H1 (cell line): ENCODE measurements around the gene PRR33. TPM values are rescaled to one million over a fixed set of nuclear protein-coding genes. Genes with fewer than 3 reads are reported as not detected.

Experiments
- CTCF ChIA-PET: fragments of 300-600 bp; sonication (Branson Sonifier 250); formaldehyde crosslinking; loops from one replicate; lab custom pipeline; 2021; ENCODE audit not compliant: partially characterized antibody; lab: Charles Lee
- POLR2A ChIA-PET: fragments of 300-600 bp; sonication (Branson Sonifier 250); formaldehyde crosslinking; loops from one replicate; lab custom pipeline; 2021; ENCODE audit warnings: inconsistent platforms; ENCODE audit not compliant: partially characterized antibody; lab: Charles Lee
- DNase-seq, 2 experiments: peaks; one replicate each; pipeline versions ENCODE4 v3.0.0 to v3.0.0-alpha.2; 2010 to 2022; ENCODE audit warnings: low spot score in 2 of 2, low read depth in 1 of 2, mixed read lengths in 1 of 2
- FAIRE-seq: peaks from 2 replicates; lab custom pipeline; 2011; peaks lifted over from hg19 to GRCh38; lab: Jason Lieb, UNC
- H2AFZ ChIP-seq: 2 replicates; pipeline ENCODE4 v1.8.1; 2012; ENCODE audit warnings: low read length, inconsistent platforms
- H2AK5ac ChIP-seq: 2 replicates; pipeline ENCODE4 v1.6.1; 2013; ENCODE audit warnings: low read depth, low read length
- H2BK120ac ChIP-seq: replicated peaks from 2 replicates; pipeline ENCODE3; 2013; ENCODE audit warnings: low read depth, low read length, inconsistent platforms
- H2BK12ac ChIP-seq: 2 replicates; pipeline ENCODE4 v1.6.1; 2013; ENCODE audit warnings: low read depth, low read length
- H2BK15ac ChIP-seq: 2 replicates; pipeline ENCODE4 v1.6.1; 2013; ENCODE audit warnings: low read length
- H2BK20ac ChIP-seq: 2 replicates; pipeline ENCODE4 v1.6.1; 2013; ENCODE audit warnings: low read length
- H2BK5ac ChIP-seq: 2 replicates; pipeline ENCODE4 v1.6.1; 2013; ENCODE audit warnings: low read depth, low read length
- H3K14ac ChIP-seq: 2 replicates; pipeline ENCODE4 v1.6.1; 2013; ENCODE audit warnings: inconsistent platforms; ENCODE audit not compliant: insufficient read length
- H3K18ac ChIP-seq: 2 replicates; pipeline ENCODE4 v1.6.1; 2013; ENCODE audit warnings: low read length; ENCODE audit errors: extremely low read depth
- H3K23ac ChIP-seq: 2 replicates; pipeline ENCODE4 v1.6.1; 2013; ENCODE audit warnings: inconsistent platforms; ENCODE audit not compliant: insufficient read length
- H3K23me2 ChIP-seq: 2 replicates; pipeline ENCODE4 v1.6.1; 2013; ENCODE audit warnings: low read depth, low read length
- H3K27ac ChIP-seq: 2 replicates; pipeline ENCODE4 v1.6.1; 2011; ENCODE audit warnings: low read depth, low read length, inconsistent platforms
- H3K27me3 ChIP-seq, 4 experiments: replicated peaks in 1 of 4; 1 replicate in 1 of 4; 2 replicates in 3 of 4; pipeline versions ENCODE4 v1.6.1 to v1.8.1; 2011 to 2013; ENCODE audit warnings: low read length in 3 of 4, mild to moderate bottlenecking in 3 of 4, inconsistent platforms in 2 of 4, mixed read lengths in 2 of 4, moderate library complexity in 1 of 4; ENCODE audit not compliant: control insufficient read depth in 3 of 4, insufficient read depth in 3 of 4; ENCODE audit errors: extremely low read depth in 1 of 4
- H3K36me3 ChIP-seq, 4 experiments: 2 replicates each; pipeline versions ENCODE4 v1.6.1 to v1.8.1; 2011 to 2013; ENCODE audit warnings: mild to moderate bottlenecking in 4 of 4, low read length in 3 of 4, moderate library complexity in 2 of 4, control low read depth in 1 of 4, inconsistent platforms in 1 of 4; ENCODE audit not compliant: insufficient read depth in 4 of 4, control insufficient read depth in 2 of 4
- H3K4ac ChIP-seq: replicated peaks from 2 replicates; pipeline ENCODE3; 2013; ENCODE audit warnings: low read length, low read depth, mixed read lengths, inconsistent platforms; ENCODE audit not compliant: insufficient read length
- H3K4me1 ChIP-seq, 4 experiments: replicated peaks in 1 of 4; 1 replicate in 1 of 4; 2 replicates in 3 of 4; pipeline versions ENCODE4 v1.6.1 to v1.8.1; 2011 to 2013; ENCODE audit warnings: low read length in 3 of 4, inconsistent platforms in 2 of 4, mixed read lengths in 1 of 4; ENCODE audit not compliant: insufficient read depth in 4 of 4, control insufficient read depth in 3 of 4
- H3K4me2 ChIP-seq, 2 experiments: 2 replicates each; pipeline versions ENCODE4 v1.6.1 to v1.8.1; 2011 to 2013; ENCODE audit warnings: low read depth in 2 of 2, low read length in 2 of 2, control low read depth in 1 of 2, inconsistent platforms in 1 of 2, mild to moderate bottlenecking in 1 of 2; ENCODE audit not compliant: insufficient read depth in 1 of 2
- H3K4me3 ChIP-seq, 4 experiments: fragments of 200-600, 300-600 bp in 1 of 4; sonication (generic), shearing (Covaris generic), sonication (Bioruptor Twin) in 1 of 4; 2 replicates each; pipeline versions ENCODE4 v1.5.1 to v1.8.1; 2011 to 2016; ENCODE audit warnings: low read length in 4 of 4, low read depth in 3 of 4, control low read depth in 2 of 4, inconsistent platforms in 2 of 4, mild to moderate bottlenecking in 2 of 4, mixed read lengths in 1 of 4, moderate library complexity in 1 of 4; ENCODE audit not compliant: insufficient read depth in 2 of 4; ENCODE audit errors: extremely low read depth in 1 of 4
- H3K56ac ChIP-seq: replicated peaks from 2 replicates; pipeline ENCODE3; 2013; ENCODE audit warnings: low read depth, mild to moderate bottlenecking, mixed read lengths, low read length, inconsistent platforms; ENCODE audit not compliant: insufficient read length
- H3K79me1 ChIP-seq: 2 replicates; pipeline ENCODE4 v1.6.1; 2013; ENCODE audit warnings: low read depth, low read length, control low read depth
- H3K79me2 ChIP-seq, 2 experiments: 2 replicates each; pipeline versions ENCODE4 v1.6.1 to v1.8.1; 2012 to 2013; ENCODE audit warnings: low read length in 2 of 2, mild to moderate bottlenecking in 2 of 2, inconsistent platforms in 1 of 2; ENCODE audit not compliant: insufficient read depth in 2 of 2, control insufficient read depth in 1 of 2
- H3K9ac ChIP-seq, 4 experiments: replicated peaks in 1 of 4; 1 replicate in 1 of 4; 2 replicates in 3 of 4; pipeline versions ENCODE4 v1.6.1 to v1.8.1; 2011 to 2013; ENCODE audit warnings: low read depth in 3 of 4, low read length in 3 of 4, control low read depth in 2 of 4, mild to moderate bottlenecking in 2 of 4, moderate library complexity in 2 of 4, inconsistent platforms in 1 of 4; ENCODE audit errors: extremely low read depth in 1 of 4
- H3K9me3 ChIP-seq, 2 experiments: 2 replicates each; pipeline versions ENCODE4 v1.6.1 to v1.8.1; 2012 to 2013; ENCODE audit warnings: mild to moderate bottlenecking in 2 of 2, moderate library complexity in 2 of 2, control low read depth in 1 of 2, inconsistent platforms in 1 of 2, low read depth in 1 of 2, low read length in 1 of 2, mixed read lengths in 1 of 2; ENCODE audit not compliant: insufficient read depth in 2 of 2
- H4K20me1 ChIP-seq, 2 experiments: replicated peaks in 1 of 2; 2 replicates each; pipeline versions ENCODE3 to v1.8.1; 2011 to 2013; ENCODE audit warnings: inconsistent platforms in 2 of 2, low read length in 2 of 2, mild to moderate bottlenecking in 1 of 2; ENCODE audit not compliant: insufficient read depth in 2 of 2, control insufficient read depth in 1 of 2
- H4K5ac ChIP-seq: 2 replicates; pipeline ENCODE4 v1.6.1; 2013; ENCODE audit warnings: low read length, low read depth, mixed read lengths, inconsistent platforms; ENCODE audit not compliant: insufficient read length
- H4K8ac ChIP-seq: 2 replicates; pipeline ENCODE4 v1.8.0; 2013; ENCODE audit warnings: mild to moderate bottlenecking, moderate library complexity, low read length, inconsistent platforms; ENCODE audit not compliant: insufficient read depth; ENCODE audit errors: extremely low read depth
- H4K91ac ChIP-seq: replicated peaks from 2 replicates; pipeline ENCODE3; 2013; ENCODE audit warnings: low read length, mixed read lengths, inconsistent platforms; ENCODE audit not compliant: insufficient read length
- ASH2L ChIP-seq: fragments of 200-600, 300-600 bp; sonication (generic); IDR thresholded peaks from one replicate; pipeline ENCODE4 v1.7.1; 2017; ENCODE audit warnings: low read length
- BACH1 ChIP-seq: IDR thresholded peaks from 2 replicates; pipeline ENCODE4 v1.6.1; 2012; ENCODE audit warnings: low read length, improper control_type of control experiment
- BRCA1 ChIP-seq: IDR thresholded peaks from 2 replicates; pipeline ENCODE4 v1.6.1; 2012; ENCODE audit warnings: low read depth, low read length, improper control_type of control experiment
- FOSL1 ChIP-seq: IDR thresholded peaks from 2 replicates; pipeline ENCODE4 v1.6.1; 2011; ENCODE audit warnings: mild to moderate bottlenecking, low read depth, low read length, moderate library complexity; ENCODE audit not compliant: insufficient read depth
- GABPA ChIP-seq: IDR thresholded peaks from 2 replicates; pipeline ENCODE4 v1.6.1; 2011; ENCODE audit warnings: mild to moderate bottlenecking, low read length, moderate library complexity, borderline replicate concordance; ENCODE audit not compliant: insufficient read depth
- KDM1A ChIP-seq: fragments of 200-600, 300-600 bp; sonication (generic); IDR thresholded peaks from 2 replicates; pipeline ENCODE4 v1.7.1; 2016; ENCODE audit warnings: mild to moderate bottlenecking, low read length, borderline replicate concordance
- NRF1 ChIP-seq: IDR thresholded peaks from 2 replicates; pipeline ENCODE4 v1.6.1; 2011; ENCODE audit warnings: mild to moderate bottlenecking, low read depth, low read length, improper control_type of control experiment
- POLR2AphosphoS5 ChIP-seq: IDR thresholded peaks from 2 replicates; pipeline ENCODE4 v1.6.1; 2011; ENCODE audit warnings: low read depth, low read length
- SAP30 ChIP-seq: fragments of 300-600 bp; sonication (generic); IDR thresholded peaks from 2 replicates; pipeline ENCODE4 v1.7.1; 2012; ENCODE audit warnings: low read length, moderate library complexity, mild to moderate bottlenecking, inconsistent platforms; ENCODE audit not compliant: insufficient read depth, insufficient replicate concordance
- SIN3A ChIP-seq, 2 experiments: IDR thresholded peaks in 1 of 2; conservative IDR thresholded peaks in 1 of 2; 2 replicates each; pipeline ENCODE4 v1.6.1; 2011 to 2012; ENCODE audit warnings: low read length in 2 of 2, improper control_type of control experiment in 1 of 2, low read depth in 1 of 2, mild to moderate bottlenecking in 1 of 2
- SIX5 ChIP-seq: IDR thresholded peaks from 2 replicates; pipeline ENCODE4 v1.6.1; 2011; ENCODE audit warnings: mild to moderate bottlenecking, low read depth, low read length
- WGBS, 2 experiments: shearing (Covaris generic) in 1 of 2; methylation state at CpG; one replicate each; pipeline versions ENCODE4 v1.1.6 to v1.1.7; 2013 to 2015; ENCODE audit warnings: low lambda C conversion rate in 2 of 2, mixed read lengths in 2 of 2, inconsistent platforms in 1 of 2, low coverage in 1 of 2, missing lambda C conversion rate in 1 of 2; ENCODE audit not compliant: insufficient replicate concordance in 2 of 2, insufficient coverage in 1 of 2, insufficient read length in 1 of 2; ENCODE audit errors: extremely low coverage in 1 of 2, missing lambda C conversion rate in 1 of 2; 5-methylcytosine and 5-hydroxymethylcytosine counted together
- polyA plus RNA-seq, 7 experiments: library from polyadenylated mRNA; depleted of rRNA in 3 of 7; stranded (reverse) in 5 of 7; unstranded in 2 of 7; fragments of >200 nt in 5 of 7; fragments of 200-250 nt in 2 of 7; gene quantifications; 1 replicate in 5 of 7; 2 replicates in 1 of 7; 4 replicates in 1 of 7; pipeline versions ENCODE4 v1.2.1 to v1.2.3, GENCODE V29; 2011 to 2013; ENCODE audit warnings: missing spikeins in 2 of 7, mixed read lengths in 2 of 7
- total RNA-seq: library from RNA; stranded (reverse); fragmentation: NEBNext Ultra II Directional; extraction: Animal tissue kit (Norgen Biotek cat#: 25700); gene quantifications from 2 replicates; pipeline ENCODE4 v1.2.1, GENCODE V29; 2021

Gene PRR33
- total and polyA plus RNA-seq, 2 of the 8 experiments (the other 6 are each of a cell fraction or from before 2014, with no cell fraction given): 0.02 TPM; not detected in 1

DNA sequence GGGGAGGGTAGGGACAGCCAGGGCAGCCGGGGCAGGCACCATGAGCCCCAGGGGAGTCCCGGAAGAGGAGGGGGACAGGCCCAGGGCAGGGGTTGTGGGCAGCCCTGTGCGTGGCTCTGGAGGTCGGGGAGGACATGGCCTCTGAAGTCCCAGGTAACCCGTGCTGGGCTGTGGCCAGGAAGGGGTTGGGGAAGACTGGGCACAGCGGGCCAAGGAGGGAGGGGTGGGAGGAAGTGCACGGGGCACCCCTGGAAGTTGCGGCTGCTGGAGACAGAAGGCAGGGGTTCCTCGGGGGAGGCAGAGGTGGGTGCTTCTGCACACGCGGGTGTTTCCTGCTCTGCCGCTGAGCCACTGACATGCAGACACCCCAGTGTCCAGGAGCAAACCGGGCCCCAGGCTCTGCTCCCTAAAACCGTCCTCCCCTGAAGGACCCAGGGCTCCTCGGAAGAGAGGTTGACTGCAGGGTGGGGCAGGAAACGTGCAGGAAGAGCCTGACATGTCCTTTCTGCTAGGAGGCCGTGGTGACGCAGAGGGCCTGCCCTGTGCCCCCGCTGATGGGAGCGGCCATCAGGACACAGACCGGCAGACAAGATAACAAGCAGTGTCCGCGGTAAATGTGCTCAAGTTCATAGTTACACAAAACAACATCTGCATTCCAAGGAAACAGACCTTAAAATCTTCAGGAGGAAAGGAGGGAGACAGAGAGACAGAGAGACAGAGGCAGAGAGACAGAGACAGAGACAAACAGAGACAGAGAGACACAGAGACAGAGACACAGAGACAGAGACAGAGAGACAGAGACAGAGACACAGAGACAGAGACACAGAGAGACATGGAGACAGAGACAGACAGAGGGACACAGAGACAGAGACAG is 47.2 kb downstream of the PRR33 start:
- Histone ChIP-seq H2BK12ac (no peak overlapping the region), H2AK5ac (no peak overlapping the region), H3K27me3 (no peaks in the 10 kb centered on the region), H3K4me1 (peaks cover 0 to 3% (median 0%) of the 10 kb centered on the region in 4 experiments; a peak in 1 of 7 replicates), H3K9me3 (no peaks in the 10 kb centered on the region), H4K5ac (no peak overlapping the region), H3K27ac (no peak overlapping the region), H4K91ac (no peak overlapping the region), H3K9ac (no peak overlapping the region), H2BK15ac (no peak overlapping the region), H3K36me3 (no peaks in the 10 kb centered on the region), H4K20me1 (no peaks in the 10 kb centered on the region), H2BK20ac (no peak overlapping the region), H2BK120ac (no peak overlapping the region), H2BK5ac (no peak overlapping the region; the same call in 1 of the 2 replicates), H3K14ac (no peak overlapping the region)
- DNase-seq: no peak
- no peak for FAIRE-seq
- TF ChIP-seq SIX5 (no peak), POLR2AphosphoS5 (no peak), BACH1 (no peak), SIN3A (conservative IDR thresholded peaks at IDR 0.05 in 1 of 2, IDR thresholded peaks at IDR 0.05 in 1 of 2; ENCODE audit: low read depth in 1 of 2, low read length in 2 of 2) (no peak), FOSL1 (no peak), GABPA (no peak), BRCA1 (no peak), ASH2L (no peak), SAP30 (no peak), KDM1A (no peak), NRF1 (no peak)
- TF ChIP-seq, all 59 proteins: peak for 0
- Histone ChIP-seq H3K79me2 (no peaks in the 10 kb centered on the region), H3K56ac (no peak overlapping the region), H3K4me2 (no peak overlapping the region), H3K23me2 (no peaks in the 10 kb centered on the region), H4K8ac (no peak overlapping the region), H3K4me3 (no peak overlapping the region), H3K4ac (no peak overlapping the region), H2AFZ (no peak overlapping the region), H3K23ac (no peak overlapping the region), H3K79me1 (no peaks in the 10 kb centered on the region), H3K18ac (no peak overlapping the region)
- 85% methylated on average over 17 of the region's 23 CpGs; no CpG with 5 or more reads in 1 of the 2 experiments for WGBS, 2 experiments
- ChIA-PET CTCF (interaction anchor here (1.8 to 1.9 kb wide), 2 partner anchors 11 to 151 kb away, joined by 4 to 8 read pairs; no protein-coding TSS in a partner anchor), POLR2A (no interaction called here)
